NCI-H82 (cell line): ENCODE results near the gene CCDC148.
"Not testable (repeated sequence)": the region's sequence is repeated elsewhere in the genome, so short reads cannot be mapped to it uniquely, and the experiment has no call there.

Experiments used
- DNase-seq: peaks from one replicate; lab custom pipeline; 2025; lab: John Stamatoyannopoulos, UW

CCDC148 gene

GRCh38 chr2:158351466-158351816 lies 105.1 kb downstream of the CCDC148 start:
- not testable (repeated sequence) for DNase-seq

DNA sequence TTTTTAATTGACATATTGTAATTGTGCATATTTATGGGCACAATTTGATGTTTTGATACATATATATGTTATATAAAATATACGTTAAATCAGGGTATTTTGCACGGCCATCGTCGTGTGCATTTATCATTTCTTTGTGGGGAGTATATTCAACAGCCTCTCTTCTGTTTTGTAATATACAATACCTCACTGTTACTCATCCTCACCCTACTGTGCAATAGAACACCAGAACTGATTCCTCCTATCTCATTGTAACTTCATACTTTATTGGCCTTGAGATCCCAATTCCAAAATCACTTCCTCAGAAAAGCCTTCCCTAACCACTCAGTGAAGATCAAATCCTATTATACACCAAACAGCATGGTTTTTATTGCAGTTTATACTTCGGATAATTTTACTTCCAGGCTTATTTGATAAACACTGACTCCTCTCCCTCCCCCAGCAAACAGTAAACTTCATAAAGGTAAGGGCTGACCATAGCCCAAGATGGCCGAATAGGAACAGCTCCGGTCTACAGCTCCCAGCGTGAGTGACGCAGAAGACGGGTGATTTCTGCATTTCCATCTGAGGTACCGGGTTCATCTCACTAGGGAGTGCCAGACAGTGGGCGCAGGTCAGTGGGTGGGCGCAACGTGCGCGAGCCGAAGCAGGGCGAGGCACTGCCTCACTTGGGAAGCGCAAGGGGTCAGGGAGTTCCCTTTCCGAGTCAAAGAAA lies 105.6 kb downstream of the CCDC148 start:
- not testable (repeated sequence) for DNase-seq

DNA sequence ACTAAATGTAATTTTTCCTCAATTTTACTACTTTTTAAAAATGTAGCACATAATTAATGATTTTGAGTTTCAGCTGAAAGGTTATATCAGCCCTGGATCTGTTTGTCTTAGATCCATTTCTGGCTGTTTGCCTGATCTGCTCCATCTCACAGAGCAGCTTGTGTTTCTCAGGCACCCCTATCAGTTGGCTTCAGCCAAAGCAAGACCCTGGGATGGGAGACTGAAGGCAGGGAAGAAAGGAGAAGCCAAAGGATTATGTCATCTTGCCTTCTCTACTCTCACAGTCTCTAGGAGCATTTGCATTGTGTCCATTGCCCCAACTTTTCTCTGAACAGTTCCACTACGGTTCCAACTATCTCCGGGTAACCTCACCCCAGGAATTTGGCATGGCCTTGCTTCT lies 110.5 kb downstream of the CCDC148 start:
- no peak for DNase-seq

GRCh38 chr2:158339513-158339912 lies 117.0 kb downstream of the CCDC148 start:
- no peak for DNase-seq

DNA sequence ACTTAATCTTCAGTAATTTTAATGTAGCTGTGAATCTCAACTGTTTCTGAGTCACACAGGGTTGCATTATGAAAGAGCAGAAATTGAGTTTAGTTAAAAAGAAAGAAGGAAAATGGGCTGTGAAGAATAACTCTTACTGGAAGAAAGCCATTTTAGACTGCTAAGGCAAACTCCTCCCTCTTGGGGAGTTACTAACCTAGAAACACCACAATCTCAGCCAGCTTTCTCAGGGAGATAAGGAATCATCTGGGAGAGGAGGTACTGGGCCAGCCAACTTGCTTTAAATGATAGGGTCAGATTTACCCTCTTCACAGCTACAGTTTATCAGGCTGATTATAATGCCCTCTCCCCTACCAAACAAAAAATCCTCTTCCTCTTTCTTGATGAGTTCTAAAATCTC lies 119.5 kb downstream of the CCDC148 start:
- peak; percentile 33 for DNase-seq

GRCh38 chr2:158331799-158332198 lies 124.8 kb downstream of the CCDC148 start:
- not testable (repeated sequence) for DNase-seq

DNA sequence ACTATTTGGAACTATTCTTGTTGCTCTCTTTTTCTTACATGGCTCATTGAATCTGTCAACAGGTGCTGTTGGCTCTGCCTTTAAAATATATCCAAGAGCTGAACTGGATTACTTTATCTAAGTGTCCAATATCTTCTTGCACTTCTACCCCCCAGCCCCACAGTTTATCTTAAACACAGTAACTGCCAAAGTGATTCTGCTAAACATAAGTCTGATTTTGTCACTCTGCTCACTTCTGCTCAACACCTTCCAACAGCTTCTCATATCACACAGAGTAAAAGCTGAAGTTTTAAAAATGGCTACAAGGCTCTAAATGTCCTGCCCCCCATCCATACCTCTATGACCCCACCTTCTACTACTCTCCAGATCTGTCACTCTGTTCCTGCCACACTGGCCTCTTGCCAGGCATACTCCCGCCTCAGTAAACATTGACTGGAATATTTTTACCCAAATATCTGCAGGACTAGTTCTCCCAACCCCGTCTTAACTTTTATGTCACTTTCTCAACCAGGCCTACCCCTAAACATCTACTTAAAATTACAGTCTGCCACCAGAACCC lies 130.7 kb downstream of the CCDC148 start:
- DNase-seq, result no peak

GRCh38 chr2:158325031-158325781 lies 131.3 kb downstream of the CCDC148 start:
- no peak for DNase-seq

- DNase-seq, result no peak
Observed at GRCh38 chr2:158323381-158323780, 133.2 kb downstream of the CCDC148 start.

DNA sequence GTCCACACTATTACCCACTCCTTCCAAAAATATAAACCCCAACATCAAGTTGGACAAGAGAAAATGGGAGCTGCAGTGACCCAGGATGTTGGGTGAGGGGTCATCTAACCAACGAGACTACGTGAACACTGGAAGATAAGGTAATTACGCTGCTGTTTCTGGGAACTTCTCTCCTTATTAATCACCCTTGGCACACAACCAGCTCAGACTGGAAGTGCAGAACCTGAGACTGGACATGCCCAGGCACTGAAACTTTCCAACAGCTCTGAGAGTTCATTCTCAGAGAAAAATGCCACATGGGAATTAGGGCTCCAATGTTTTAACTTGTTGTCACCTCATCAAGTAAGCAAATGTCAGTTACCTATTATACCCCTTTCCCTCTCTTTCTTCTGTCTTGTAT lies 135.3 kb downstream of the CCDC148 start:
- no peak for DNase-seq

- no peak for DNase-seq
Observed at GRCh38 chr2:158319269-158319668, 137.3 kb downstream of the CCDC148 start.

DNA sequence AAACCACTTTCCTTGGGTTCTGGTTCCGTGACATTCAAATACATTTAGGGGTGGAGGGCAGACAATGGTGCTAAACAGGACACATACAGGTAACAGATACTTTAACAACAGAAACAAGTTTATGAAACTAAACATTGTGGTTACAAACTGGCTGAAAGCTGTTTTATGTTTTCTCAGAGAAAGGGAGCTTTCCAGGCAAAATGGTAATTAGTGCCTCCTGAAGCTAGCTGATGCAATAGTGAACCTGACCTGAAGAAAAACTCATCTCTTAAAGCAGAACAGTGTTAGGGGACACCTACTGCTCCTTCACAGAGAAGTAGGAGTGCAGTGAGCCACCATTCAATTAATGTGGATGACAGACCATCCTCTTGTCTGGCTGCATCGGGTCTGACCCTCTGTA lies 138.9 kb downstream of the CCDC148 start:
- no peak for DNase-seq

GRCh38 chr2:158315803-158316414 lies 140.6 kb downstream of the CCDC148 start:
- no peak for DNase-seq

- no peak for DNase-seq
Observed at GRCh38 chr2:158315000-158315399, 141.6 kb downstream of the CCDC148 start.

- no peak for DNase-seq
Observed at GRCh38 chr2:158313734-158314133, 142.8 kb downstream of the CCDC148 start.

DNA sequence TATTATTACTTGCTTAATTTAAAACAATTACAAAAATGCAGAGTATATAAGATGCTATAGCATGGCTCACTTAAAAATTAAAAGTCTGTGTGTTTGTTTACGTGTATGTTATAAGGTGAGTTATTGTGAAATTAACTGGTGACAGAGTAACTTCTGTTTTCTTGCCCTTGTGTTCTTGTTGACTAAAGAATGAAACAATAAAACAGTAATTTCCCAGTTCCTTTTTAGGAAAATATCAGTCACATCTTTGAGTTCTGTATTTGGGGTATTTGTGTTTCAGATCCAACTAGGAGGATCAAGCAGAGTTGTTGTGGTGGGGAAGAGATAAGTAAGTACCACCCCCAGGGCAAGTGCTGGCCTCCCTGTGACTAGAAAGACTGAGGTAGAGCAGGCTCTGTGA lies 143.6 kb downstream of the CCDC148 start:
- no peak for DNase-seq

DNA sequence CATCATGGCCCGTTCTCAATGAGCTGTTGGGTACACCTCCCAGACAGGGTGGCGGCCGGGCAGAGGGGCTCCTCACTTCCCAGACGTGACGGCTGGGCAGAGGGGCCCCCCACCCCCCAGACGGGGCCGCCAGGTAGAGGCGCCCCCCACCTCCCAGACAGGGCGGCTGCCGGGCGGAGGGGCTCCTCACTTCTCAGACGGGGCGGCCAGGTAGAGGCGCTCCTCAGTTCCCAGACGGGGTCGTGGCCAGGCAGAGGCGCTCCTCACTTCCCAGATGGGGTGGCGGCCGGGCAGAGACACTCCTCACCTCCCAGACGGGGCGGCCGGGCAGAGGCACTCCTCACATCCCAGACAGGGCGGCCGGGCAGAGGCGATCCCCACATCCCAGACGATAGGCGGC lies 146.1 kb downstream of the CCDC148 start:
- not testable (repeated sequence) for DNase-seq

DNA sequence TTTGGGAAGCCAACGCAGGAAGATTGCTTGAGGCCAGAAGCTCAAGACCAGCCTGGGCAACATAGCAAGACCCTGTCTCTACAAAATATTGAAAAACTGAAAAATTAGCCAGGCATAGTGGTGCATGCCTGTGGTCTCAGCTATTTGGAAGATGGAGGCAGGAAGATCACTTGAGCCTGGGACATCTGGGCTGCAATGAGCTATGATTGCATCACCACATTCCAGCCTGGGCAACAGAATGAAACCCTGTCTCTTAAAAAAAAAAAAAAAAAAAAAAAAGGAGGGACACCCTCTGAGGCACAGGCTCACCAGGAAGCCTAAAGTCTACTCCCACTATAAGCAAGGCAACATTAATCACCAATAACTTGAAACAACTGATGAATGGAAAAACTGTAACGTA lies 151.1 kb downstream of the CCDC148 start:
- DNase-seq, result no peak

GRCh38 chr2:158300394-158300793 lies 156.2 kb downstream of the CCDC148 start:
- no peak for DNase-seq

DNA sequence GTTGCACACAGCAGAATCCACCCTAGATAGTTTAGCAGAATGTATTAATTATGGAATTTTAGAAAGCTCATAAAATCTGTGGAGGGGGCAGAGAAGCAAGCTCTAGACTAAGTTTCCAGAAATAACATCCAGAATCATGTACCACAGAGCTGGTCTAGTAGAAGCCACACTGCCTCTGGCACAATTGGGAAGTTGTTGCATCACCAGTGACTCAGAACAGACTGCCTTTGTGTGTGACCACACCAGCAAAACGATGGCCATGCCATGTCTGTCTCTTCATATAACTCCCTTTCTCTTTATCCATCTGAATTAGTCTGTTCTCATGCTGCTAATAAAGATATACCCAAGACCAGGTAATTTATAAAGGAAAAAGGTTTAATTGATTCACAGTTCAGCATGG lies 158.9 kb downstream of the CCDC148 start:
- no peak for DNase-seq

- DNase-seq, result no peak
Observed at GRCh38 chr2:158297120-158297519, 159.4 kb downstream of the CCDC148 start.

DNA sequence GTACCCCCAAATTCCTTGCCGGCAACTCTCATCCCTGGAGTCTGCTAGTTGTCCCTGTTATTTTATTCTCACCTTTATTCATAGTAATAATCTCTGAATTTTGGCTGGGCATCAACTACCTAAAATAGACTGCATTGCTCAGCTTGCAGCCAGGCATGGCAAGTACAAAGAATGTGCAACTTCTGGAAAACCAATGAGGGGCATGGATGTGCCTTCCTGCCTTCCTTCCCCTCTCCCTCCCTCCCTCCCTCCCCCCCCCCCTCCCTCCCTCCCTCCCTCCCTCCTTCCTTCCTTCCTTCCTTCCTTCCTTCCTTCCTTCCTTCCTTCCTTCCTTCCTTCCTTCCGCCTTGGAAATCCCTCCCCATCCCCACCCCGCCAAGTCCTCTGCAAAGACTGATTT lies 162.8 kb downstream of the CCDC148 start:
- no peak for DNase-seq
